GM12872 (cell line): Measurements from ENCODE around the gene POGLUT2.

Source experiments
- TF ChIP-seq, protein P1 (sequence below): IDR thresholded peaks from 3 replicates; pipeline ENCODE4 v1.5.1; 2011; ENCODE audit warnings: low read depth, mild to moderate bottlenecking, low read length, moderate library complexity; ENCODE audit not compliant: insufficient read depth

POGLUT2 gene

DNA sequence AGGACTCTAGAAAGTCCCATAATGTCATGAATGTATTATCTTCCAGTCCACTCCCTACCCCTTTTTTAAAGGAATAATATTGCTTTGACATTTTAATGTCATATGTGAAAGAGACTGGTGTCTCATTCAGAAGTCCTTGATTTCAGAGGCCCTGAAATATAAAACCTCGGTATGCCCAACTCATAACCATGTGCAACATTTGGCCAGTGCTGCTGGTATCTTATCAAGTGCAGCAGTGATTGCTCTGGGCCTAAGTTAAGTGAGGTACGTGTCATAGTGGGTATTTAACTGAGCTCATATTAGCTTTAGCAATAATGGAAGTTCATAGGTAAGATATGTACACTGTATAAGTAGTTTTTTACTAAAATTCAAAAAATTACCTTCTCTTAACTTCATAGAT, 39.9 kb downstream of the POGLUT2 start:
- TF ChIP-seq, protein P1, sequence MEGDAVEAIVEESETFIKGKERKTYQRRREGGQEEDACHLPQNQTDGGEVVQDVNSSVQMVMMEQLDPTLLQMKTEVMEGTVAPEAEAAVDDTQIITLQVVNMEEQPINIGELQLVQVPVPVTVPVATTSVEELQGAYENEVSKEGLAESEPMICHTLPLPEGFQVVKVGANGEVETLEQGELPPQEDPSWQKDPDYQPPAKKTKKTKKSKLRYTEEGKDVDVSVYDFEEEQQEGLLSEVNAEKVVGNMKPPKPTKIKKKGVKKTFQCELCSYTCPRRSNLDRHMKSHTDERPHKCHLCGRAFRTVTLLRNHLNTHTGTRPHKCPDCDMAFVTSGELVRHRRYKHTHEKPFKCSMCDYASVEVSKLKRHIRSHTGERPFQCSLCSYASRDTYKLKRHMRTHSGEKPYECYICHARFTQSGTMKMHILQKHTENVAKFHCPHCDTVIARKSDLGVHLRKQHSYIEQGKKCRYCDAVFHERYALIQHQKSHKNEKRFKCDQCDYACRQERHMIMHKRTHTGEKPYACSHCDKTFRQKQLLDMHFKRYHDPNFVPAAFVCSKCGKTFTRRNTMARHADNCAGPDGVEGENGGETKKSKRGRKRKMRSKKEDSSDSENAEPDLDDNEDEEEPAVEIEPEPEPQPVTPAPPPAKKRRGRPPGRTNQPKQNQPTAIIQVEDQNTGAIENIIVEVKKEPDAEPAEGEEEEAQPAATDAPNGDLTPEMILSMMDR = no peak

DNA sequence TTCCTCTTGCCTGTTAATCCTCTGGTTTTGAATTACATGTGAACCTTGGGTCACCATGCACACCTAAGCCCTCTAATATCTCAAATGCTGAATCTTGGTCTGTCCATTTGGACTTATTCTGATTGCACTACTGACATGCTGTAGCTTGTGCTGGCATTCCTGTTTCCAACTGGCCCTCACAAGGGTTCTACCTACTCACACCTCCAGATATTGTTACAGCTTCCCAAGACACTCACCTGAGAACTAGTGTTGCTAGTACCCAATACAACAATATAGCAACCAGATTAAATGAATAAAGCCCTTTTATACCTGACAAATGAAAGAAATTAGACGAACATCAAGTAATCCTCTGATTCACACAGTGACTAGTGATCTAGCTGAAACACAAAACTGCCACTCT, 41.8 kb downstream of the POGLUT2 start:
- TF ChIP-seq, protein P1 = no peak

DNA sequence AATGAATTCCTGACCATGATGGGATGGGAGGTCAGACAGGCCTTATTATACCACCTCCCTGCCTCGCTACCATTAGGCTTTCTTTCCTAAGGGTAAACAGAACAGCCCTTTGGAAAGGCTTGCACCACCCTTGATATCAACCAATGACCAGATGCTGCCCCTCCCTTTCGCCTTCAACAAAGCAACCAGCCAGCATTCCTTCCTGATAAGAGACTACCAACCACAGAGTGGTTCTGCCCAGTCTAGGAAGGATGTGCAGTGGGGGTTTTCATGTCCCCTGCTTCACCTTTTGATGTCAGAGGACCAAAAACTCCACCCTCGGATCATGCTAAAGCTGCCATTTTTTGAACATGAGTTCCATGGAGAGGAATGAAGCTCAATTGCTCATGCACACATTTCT, 46.9 kb downstream of the POGLUT2 start:
- TF ChIP-seq, protein P1 = no peak

DNA sequence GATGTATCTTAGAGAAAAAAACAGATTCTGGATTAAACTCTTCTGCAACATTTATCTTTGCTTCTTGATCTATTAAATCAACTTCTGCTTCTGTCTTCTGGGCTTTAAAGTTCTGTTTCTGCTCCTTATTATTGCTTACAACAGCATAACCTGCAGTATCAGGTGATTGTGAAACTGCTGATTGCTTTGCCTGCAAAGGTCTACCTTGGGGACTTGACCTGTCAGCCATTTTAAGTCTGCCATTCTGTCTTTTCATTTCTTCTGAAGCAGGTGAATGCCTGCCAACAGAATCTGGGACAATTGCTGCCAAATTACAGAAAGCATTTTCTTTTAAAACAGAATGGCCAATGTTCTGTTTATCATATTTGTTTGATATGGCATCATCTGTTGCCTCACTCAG, 56.3 kb downstream of the POGLUT2 start:
- TF ChIP-seq, protein P1 = no peak

DNA sequence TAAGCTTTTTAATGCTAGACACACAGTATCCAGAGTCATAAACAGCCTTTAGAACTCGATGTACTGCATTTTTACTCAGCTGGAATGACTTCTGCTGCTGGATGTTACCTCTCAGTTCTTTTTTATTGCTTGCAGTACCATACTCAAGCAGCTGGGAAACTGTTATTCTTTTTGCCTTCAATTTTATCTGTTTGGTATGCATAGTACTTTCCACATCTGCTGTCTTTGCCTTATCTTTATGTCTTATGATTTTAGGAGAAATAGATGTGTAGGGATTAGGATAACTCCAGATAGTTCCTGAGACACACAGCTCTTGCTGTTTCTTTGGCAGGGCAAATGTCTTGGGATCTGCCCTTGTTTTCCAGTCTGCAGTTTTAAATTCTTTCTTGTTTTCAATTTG, 56.7 kb downstream of the POGLUT2 start:
- TF ChIP-seq, protein P1 = no peak
